Esophagus muscularis mucosa (tissue), 3 donors: Measurements from ENCODE around the gene AGBL2.

Source experiments
- POLR2A ChIP-seq: fragments of 450-650 bp; IDR thresholded peaks from one replicate; pipeline ENCODE4 v1.6.1; 2017; ENCODE audit warnings: antibody characterized with exemption, moderate library complexity, mild to moderate bottlenecking, low read depth
- TF ChIP-seq, protein P1 (sequence below), 3 experiments: fragments of 200-600 bp in 2 of 3; fragments of 450-650 bp in 1 of 3; sonication (generic) in 2 of 3; IDR thresholded peaks; one replicate each; pipeline ENCODE4 v1.5.1; 2017 to 2019; ENCODE audit warnings: antibody characterized with exemption in 3 of 3, mild to moderate bottlenecking in 2 of 3, moderate library complexity in 1 of 3

DNA sequence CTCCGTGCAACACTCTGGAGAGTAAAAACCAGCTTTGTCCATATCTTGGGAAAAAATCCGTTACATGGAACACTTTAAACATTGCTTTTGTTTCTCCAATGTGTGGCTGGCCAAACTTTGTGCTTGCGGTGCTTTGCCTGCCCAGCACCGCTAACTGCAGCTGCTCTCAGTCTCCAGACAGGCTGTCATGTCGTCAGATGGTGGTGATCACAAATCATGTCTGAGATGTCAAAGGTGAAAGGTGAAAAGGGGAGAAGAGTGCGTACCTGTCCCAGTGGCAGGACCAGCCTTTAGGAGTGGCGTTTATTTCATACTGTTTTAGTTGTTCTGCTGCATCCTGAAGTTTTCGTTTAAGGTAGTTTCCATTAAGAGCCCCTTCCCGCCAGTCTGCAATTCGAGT lies 17.1 kb upstream of the AGBL2 start:
- TF ChIP-seq, protein P1, sequence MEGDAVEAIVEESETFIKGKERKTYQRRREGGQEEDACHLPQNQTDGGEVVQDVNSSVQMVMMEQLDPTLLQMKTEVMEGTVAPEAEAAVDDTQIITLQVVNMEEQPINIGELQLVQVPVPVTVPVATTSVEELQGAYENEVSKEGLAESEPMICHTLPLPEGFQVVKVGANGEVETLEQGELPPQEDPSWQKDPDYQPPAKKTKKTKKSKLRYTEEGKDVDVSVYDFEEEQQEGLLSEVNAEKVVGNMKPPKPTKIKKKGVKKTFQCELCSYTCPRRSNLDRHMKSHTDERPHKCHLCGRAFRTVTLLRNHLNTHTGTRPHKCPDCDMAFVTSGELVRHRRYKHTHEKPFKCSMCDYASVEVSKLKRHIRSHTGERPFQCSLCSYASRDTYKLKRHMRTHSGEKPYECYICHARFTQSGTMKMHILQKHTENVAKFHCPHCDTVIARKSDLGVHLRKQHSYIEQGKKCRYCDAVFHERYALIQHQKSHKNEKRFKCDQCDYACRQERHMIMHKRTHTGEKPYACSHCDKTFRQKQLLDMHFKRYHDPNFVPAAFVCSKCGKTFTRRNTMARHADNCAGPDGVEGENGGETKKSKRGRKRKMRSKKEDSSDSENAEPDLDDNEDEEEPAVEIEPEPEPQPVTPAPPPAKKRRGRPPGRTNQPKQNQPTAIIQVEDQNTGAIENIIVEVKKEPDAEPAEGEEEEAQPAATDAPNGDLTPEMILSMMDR (IDR thresholded peaks at IDR 0.05), result no peak
- TF ChIP-seq POLR2A, result no peak
